GM12892 (cell line): Measurements from ENCODE around the gene SLC16A1.
"Not testable (repeated sequence)": the region's sequence is repeated elsewhere in the genome, so short reads cannot be mapped to it uniquely, and the experiment has no call there.

Experiments
- DNase-seq: peaks from one replicate; pipeline ENCODE4 v3.0.0; 2011; ENCODE audit not compliant: insufficient read length
- FAIRE-seq: peaks from 2 replicates; lab custom pipeline; 2011; peaks lifted over from hg19 to GRCh38; lab: Jason Lieb, UNC
- POLR2A ChIP-seq: IDR thresholded peaks from 2 replicates; pipeline ENCODE4 v1.6.1; 2011; ENCODE audit warnings: low read depth, low read length, control low read depth
- POLR2AphosphoS5 ChIP-seq: IDR thresholded peaks from 2 replicates; pipeline ENCODE4 v1.6.1; 2011; ENCODE audit warnings: low read depth, low read length, control low read depth
- TAF1 ChIP-seq: IDR thresholded peaks from 2 replicates; pipeline ENCODE4 v1.6.1; 2011; ENCODE audit warnings: low read depth, mild to moderate bottlenecking, control low read depth, low read length, borderline replicate concordance

Gene SLC16A1

GRCh38 chr1:112909847-112910246, 46.1 kb downstream of the SLC16A1 start:
- FAIRE-seq (no peak), DNase-seq (no peak)
- TF ChIP-seq TAF1 (no peak), POLR2AphosphoS5 (no peak), POLR2A (no peak)

GRCh38 chr1:112906150-112906698, 49.8 kb downstream of the SLC16A1 start:
- no peak for FAIRE-seq
- no peak for DNase-seq
- TF ChIP-seq TAF1 (no peak), POLR2A (no peak), POLR2AphosphoS5 (no peak)

- no peak for TF ChIP-seq TAF1
- no peak for TF ChIP-seq POLR2A
- no peak for TF ChIP-seq POLR2AphosphoS5
- DNase-seq (no peak), FAIRE-seq (no peak)
Observed at GRCh38 chr1:112905395-112906149, 50.4 kb downstream of the SLC16A1 start.

GRCh38 chr1:112904831-112905261, 51.1 kb downstream of the SLC16A1 start:
- TF ChIP-seq TAF1 (no peak), POLR2AphosphoS5 (no peak), POLR2A (no peak)
- DNase-seq (no peak), FAIRE-seq (no peak)

- TF ChIP-seq POLR2AphosphoS5 (no peak), POLR2A (no peak)
- DNase-seq: no peak
- no peak for FAIRE-seq
Observed at GRCh38 chr1:112904071-112904830, 51.7 kb downstream of the SLC16A1 start.

- TF ChIP-seq POLR2A: no peak
- FAIRE-seq: no peak
Observed at GRCh38 chr1:112902221-112902620, 53.8 kb downstream of the SLC16A1 start.

GRCh38 chr1:112901387-112901786, 54.6 kb downstream of the SLC16A1 start:
- FAIRE-seq (no peak), DNase-seq (no peak)
- TF ChIP-seq POLR2AphosphoS5: no peak
- no peak for TF ChIP-seq POLR2A
- no peak for TF ChIP-seq TAF1

More at GRCh38 chr1:112902221-112902620, 53.8 kb downstream of the SLC16A1 start:
- no peak for DNase-seq

- TF ChIP-seq POLR2A: no peak
- DNase-seq (no peak), FAIRE-seq (no peak)
Observed at GRCh38 chr1:112896783-112897182, 59.2 kb downstream of the SLC16A1 start.

GRCh38 chr1:112894561-112895011, 61.4 kb downstream of the SLC16A1 start:
- FAIRE-seq (no peak), DNase-seq (no peak)
- TF ChIP-seq TAF1 (no peak), POLR2A (no peak), POLR2AphosphoS5 (no peak)

- DNase-seq: no peak
- TF ChIP-seq TAF1 (no peak), POLR2A (no peak), POLR2AphosphoS5 (no peak)
- no peak for FAIRE-seq
Observed at GRCh38 chr1:112894010-112894292, 62.0 kb downstream of the SLC16A1 start.

GRCh38 chr1:112893288-112894009, 62.5 kb downstream of the SLC16A1 start:
- DNase-seq (no peak), FAIRE-seq (no peak)
- TF ChIP-seq POLR2A (no peak), TAF1 (no peak)

- not testable (repeated sequence) for DNase-seq, FAIRE-seq
Observed at GRCh38 chr1:112889906-112890305, 66.1 kb downstream of the SLC16A1 start.
